ENCODE data around the gene KPNA4. TPM values are rescaled to one million over a fixed set of nuclear protein-coding genes. Genes with fewer than 3 reads are reported as not detected.
A peak's percentile ranks its signal among the peaks of the same experiment; 100 is the strongest.

The KPNA4 gene
- polyA plus RNA-seq, 3 donors: 4.4 to 14.7 (median 4.5) TPM

- no peaks in the 10 kb centered on the region for H3K9me3 Mint-ChIP-seq
- Histone ChIP-seq H3K4me3 (replicated peaks in 1 of 3; ENCODE audit: low read depth in 2 of 3, low read length in 3 of 3) (no peak overlapping the region), H3K4me1 (ENCODE audit: control insufficient read depth in 1 of 2, insufficient read depth in 2 of 2, low read length in 2 of 2) (no peaks in the 10 kb centered on the region), H3K27ac (ENCODE audit: low read depth in 1 of 2, low read length in 2 of 2) (no peak overlapping the region), H3K79me2 (ENCODE audit: insufficient read depth, low read length) (peaks cover 68% of the 10 kb centered on the region), H3K9ac (ENCODE audit: insufficient read depth, low read length, poor library complexity, severe bottlenecking) (no peak overlapping the region), H3K36me3 (replicated peaks in 1 of 2; ENCODE audit: control insufficient read depth in 1 of 2, insufficient read depth in 2 of 2, low read length in 2 of 2) (peaks cover 20 to 29% of the 10 kb centered on the region in 2 donors), H3K4me2 (replicated peaks; ENCODE audit: extremely low read depth, low read length, poor library complexity, severe bottlenecking) (no peak overlapping the region), H3K9me3 (replicated peaks in 1 of 2; ENCODE audit: control insufficient read depth in 1 of 2, insufficient read depth in 1 of 2, low read length in 2 of 2) (no peaks in the 10 kb centered on the region), H4K20me1 (ENCODE audit: insufficient read depth, low read length) (peaks cover 79% of the 10 kb centered on the region), H2AFZ (ENCODE audit: insufficient read depth, low read depth, low read length, poor library complexity, severe bottlenecking) (no peak overlapping the region), H3K27me3 (ENCODE audit: control insufficient read depth in 2 of 2, insufficient read depth in 2 of 2, low read length in 2 of 2) (no peaks in the 10 kb centered on the region)
- no peaks in the 10 kb centered on the region for H3K27me3 Mint-ChIP-seq (ENCODE audit: low read depth in 3 of 3)
- TF ChIP-seq, protein P1, sequence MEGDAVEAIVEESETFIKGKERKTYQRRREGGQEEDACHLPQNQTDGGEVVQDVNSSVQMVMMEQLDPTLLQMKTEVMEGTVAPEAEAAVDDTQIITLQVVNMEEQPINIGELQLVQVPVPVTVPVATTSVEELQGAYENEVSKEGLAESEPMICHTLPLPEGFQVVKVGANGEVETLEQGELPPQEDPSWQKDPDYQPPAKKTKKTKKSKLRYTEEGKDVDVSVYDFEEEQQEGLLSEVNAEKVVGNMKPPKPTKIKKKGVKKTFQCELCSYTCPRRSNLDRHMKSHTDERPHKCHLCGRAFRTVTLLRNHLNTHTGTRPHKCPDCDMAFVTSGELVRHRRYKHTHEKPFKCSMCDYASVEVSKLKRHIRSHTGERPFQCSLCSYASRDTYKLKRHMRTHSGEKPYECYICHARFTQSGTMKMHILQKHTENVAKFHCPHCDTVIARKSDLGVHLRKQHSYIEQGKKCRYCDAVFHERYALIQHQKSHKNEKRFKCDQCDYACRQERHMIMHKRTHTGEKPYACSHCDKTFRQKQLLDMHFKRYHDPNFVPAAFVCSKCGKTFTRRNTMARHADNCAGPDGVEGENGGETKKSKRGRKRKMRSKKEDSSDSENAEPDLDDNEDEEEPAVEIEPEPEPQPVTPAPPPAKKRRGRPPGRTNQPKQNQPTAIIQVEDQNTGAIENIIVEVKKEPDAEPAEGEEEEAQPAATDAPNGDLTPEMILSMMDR (IDR thresholded peaks at IDR 0.05): no peak
- intact Hi-C loops (cut with micrococcal nuclease): no loop called here
- 100% methylated on average over 1 of the region's 1 CpG for WGBS (ENCODE audit: insufficient coverage)
- H3K4me3 Mint-ChIP-seq: no peak overlapping the region
- H3K27ac Mint-ChIP-seq: peak overlapping the region in 1 of 7 donors; percentile 68
- DNase-seq: no peak
- peaks cover 9% of the 10 kb centered on the region for H3K4me1 Mint-ChIP-seq
- peaks cover 11 to 32% of the 10 kb centered on the region in 2 donors for H3K36me3 Mint-ChIP-seq
Measured at GRCh38 chr3:160537729-160538128, 27.6 kb downstream of the KPNA4 start.

GRCh38 chr3:160532371-160532770 lies 33.0 kb downstream of the KPNA4 start:
- H3K9me3 Mint-ChIP-seq: no peaks in the 10 kb centered on the region
- H3K27me3 Mint-ChIP-seq (ENCODE audit: low read depth in 3 of 3): no peaks in the 10 kb centered on the region
- no peak overlapping the region for H3K4me3 Mint-ChIP-seq
- no peak overlapping the region for H3K27ac Mint-ChIP-seq
- Histone ChIP-seq H3K27ac (ENCODE audit: low read depth in 1 of 2, low read length in 2 of 2) (no peak overlapping the region), H3K4me3 (replicated peaks in 1 of 3; ENCODE audit: low read depth in 2 of 3, low read length in 3 of 3) (no peak overlapping the region), H4K20me1 (ENCODE audit: insufficient read depth, low read length) (peaks cover 34% of the 10 kb centered on the region), H3K27me3 (ENCODE audit: control insufficient read depth in 2 of 2, insufficient read depth in 2 of 2, low read length in 2 of 2) (no peaks in the 10 kb centered on the region), H3K9me3 (replicated peaks in 1 of 2; ENCODE audit: control insufficient read depth in 1 of 2, insufficient read depth in 1 of 2, low read length in 2 of 2) (no peaks in the 10 kb centered on the region), H2AFZ (ENCODE audit: insufficient read depth, low read depth, low read length, poor library complexity, severe bottlenecking) (no peak overlapping the region), H3K79me2 (ENCODE audit: insufficient read depth, low read length) (peaks cover 14% of the 10 kb centered on the region), H3K9ac (ENCODE audit: insufficient read depth, low read length, poor library complexity, severe bottlenecking) (no peak overlapping the region), H3K4me1 (ENCODE audit: control insufficient read depth in 1 of 2, insufficient read depth in 2 of 2, low read length in 2 of 2) (no peaks in the 10 kb centered on the region), H3K36me3 (replicated peaks in 1 of 2; ENCODE audit: control insufficient read depth in 1 of 2, insufficient read depth in 2 of 2, low read length in 2 of 2) (peaks cover 60 to 79% of the 10 kb centered on the region in 2 donors), H3K4me2 (replicated peaks; ENCODE audit: extremely low read depth, low read length, poor library complexity, severe bottlenecking) (no peak overlapping the region)
- TF ChIP-seq, protein P1 (IDR thresholded peaks at IDR 0.05): no peak
- peaks cover 41 to 72% of the 10 kb centered on the region in 2 donors for H3K36me3 Mint-ChIP-seq
- no peak for DNase-seq
- H3K4me1 Mint-ChIP-seq: peaks cover 2% of the 10 kb centered on the region
- intact Hi-C loops (cut with micrococcal nuclease): no loop called here

Measured in CD14-positive monocyte (primary cell).